Uterus (tissue), 4 donors: ENCODE measurements around the gene UBR4. TPM values are rescaled to one million over a fixed set of nuclear protein-coding genes. Genes with fewer than 3 reads are reported as not detected.

Experiments
- DNase-seq, 2 donors: peaks; one replicate each; pipeline ENCODE4 v3.0.0-alpha.2; 2019 to 2020
- H3K27ac ChIP-seq, 2 donors: fragments of 200-600 bp; sonication (generic); 1 replicate in 1 of 2; 2 replicates in 1 of 2; pipeline ENCODE4 v1.5.1; 2016 to 2018
- H3K27me3 ChIP-seq, 2 donors: fragments of 200-600 bp; sonication (generic); one replicate each; pipeline ENCODE4 v1.5.1; 2018 to 2019; ENCODE audit warnings: control low read depth in 1 of 2
- H3K36me3 ChIP-seq, 2 donors: fragments of 200-600 bp; sonication (generic); one replicate each; pipeline ENCODE4 v1.5.1; 2019; ENCODE audit warnings: control low read depth in 1 of 2
- H3K4me1 ChIP-seq, 2 donors: fragments of 200-600 bp; sonication (generic); one replicate each; pipeline ENCODE4 v1.5.1; 2018 to 2019; ENCODE audit warnings: control low read depth in 1 of 2
- H3K4me3 ChIP-seq, 2 donors: fragments of 200-600 bp; sonication (generic); 1 replicate in 1 of 2; 2 replicates in 1 of 2; pipeline ENCODE4 v1.5.1; 2018 to 2019; ENCODE audit warnings: mild to moderate bottlenecking in 1 of 2
- H3K9me3 ChIP-seq, 2 donors: fragments of 200-600 bp; sonication (generic); one replicate each; pipeline ENCODE4 v1.5.1; 2019; ENCODE audit warnings: control low read depth in 1 of 2
- CTCF ChIP-seq, 4 experiments: fragments of 200-600 bp in 2 of 4; fragments of 450-650 bp in 2 of 4; sonication (generic) in 2 of 4; IDR thresholded peaks; one replicate each; pipeline ENCODE4 v1.5.1; 2016 to 2019; ENCODE audit warnings: antibody characterized with exemption in 4 of 4, mild to moderate bottlenecking in 2 of 4, moderate library complexity in 1 of 4
- POLR2A ChIP-seq, 2 donors: fragments of 450-650 bp; IDR thresholded peaks; one replicate each; pipeline ENCODE4 v1.6.1; 2016; ENCODE audit warnings: antibody characterized with exemption in 2 of 2, mild to moderate bottlenecking in 1 of 2, moderate library complexity in 1 of 2
- intact Hi-C: fragments of 100-400 bp; cut with DNase I; formaldehyde crosslinking; loops from one replicate; pipeline ENCODE4 v1.15.1; 2023; ENCODE audit warnings: low total_unique reads
- total RNA-seq, 4 donors: library from RNA; depleted of rRNA in 3 of 4; stranded (reverse); fragments of >200 nt in 3 of 4; gene quantifications; one replicate each; pipeline versions ENCODE4 v1.1.0 to v1.2.4, GENCODE V29; 2014 to 2023
- donor health status: DM: yes; HTN: yes; CAD: no.

Gene UBR4
- total RNA-seq, 4 donors from 2014 or later: 50.0 to 161 (median 105) TPM

- no peak for TF ChIP-seq POLR2A (IDR thresholded peaks at IDR 0.05)
- TF ChIP-seq CTCF (IDR thresholded peaks at IDR 0.05): no peak
- H3K9me3 ChIP-seq: no peaks in the 10 kb centered on the region
- H3K27me3 ChIP-seq: no peaks in the 10 kb centered on the region
- DNase-seq: no peak
- intact Hi-C loops: no loop called here
- no peak overlapping the region for H3K4me3 ChIP-seq
- no peak overlapping the region for H3K27ac ChIP-seq
- H3K4me1 ChIP-seq: no peaks in the 10 kb centered on the region
- no peaks in the 10 kb centered on the region for H3K36me3 ChIP-seq
These were observed 122.9 kb downstream of the UBR4 start for GRCh38 chr1:19087017-19087736.

GRCh38 chr1:19086176-19086875 lies 123.7 kb downstream of the UBR4 start:
- Histone ChIP-seq H3K4me1 (no peaks in the 10 kb centered on the region), H3K36me3 (no peaks in the 10 kb centered on the region), H3K9me3 (no peaks in the 10 kb centered on the region), H3K27me3 (no peaks in the 10 kb centered on the region), H3K27ac (no peak overlapping the region), H3K4me3 (no peak overlapping the region)
- TF ChIP-seq CTCF (IDR thresholded peaks at IDR 0.05): no peak
- TF ChIP-seq POLR2A (IDR thresholded peaks at IDR 0.05): no peak
- intact Hi-C loops: no loop called here
- DNase-seq: no peak

GRCh38 chr1:19084206-19084738 lies 125.8 kb downstream of the UBR4 start:
- intact Hi-C loops: no loop called here
- DNase-seq: no peak
- Histone ChIP-seq H3K4me3 (no peak overlapping the region), H3K27ac (no peak overlapping the region), H3K4me1 (no peaks in the 10 kb centered on the region), H3K27me3 (no peaks in the 10 kb centered on the region), H3K9me3 (no peaks in the 10 kb centered on the region), H3K36me3 (no peaks in the 10 kb centered on the region)
- TF ChIP-seq POLR2A (IDR thresholded peaks at IDR 0.05): no peak
- TF ChIP-seq CTCF (IDR thresholded peaks at IDR 0.05): no peak

- TF ChIP-seq POLR2A (IDR thresholded peaks at IDR 0.05) (no peak), CTCF (IDR thresholded peaks at IDR 0.05) (no peak)
- H3K27me3 ChIP-seq: no peaks in the 10 kb centered on the region
- DNase-seq: no peak
- H3K36me3 ChIP-seq: no peaks in the 10 kb centered on the region
- H3K4me3 ChIP-seq: no peak overlapping the region
- H3K27ac ChIP-seq: peak overlapping the region in 1 of 2 donors; percentile 25
- no peaks in the 10 kb centered on the region for H3K9me3 ChIP-seq
- no peaks in the 10 kb centered on the region for H3K4me1 ChIP-seq
- intact Hi-C loops: no loop called here
These were observed 127.0 kb downstream of the UBR4 start for GRCh38 chr1:19083081-19083480.
